ENCODE data around the gene RNF227. TPM values are rescaled to one million over a fixed set of nuclear protein-coding genes. Genes with fewer than 3 reads are reported as not detected.

Gene RNF227
- total RNA-seq, 1 donor from 2014 or later, result 2.8 TPM

- H3K4me3 Mint-ChIP-seq, result no peak overlapping the region
- CTCF ChIA-PET, result no interaction called here
- H3K27ac Mint-ChIP-seq, result no peak overlapping the region
- H3K27me3 Mint-ChIP-seq, result no peaks in the 10 kb centered on the region
- H3K36me3 Mint-ChIP-seq (ENCODE audit: low read depth), result peaks cover 78% of the 10 kb centered on the region
- no peak for TF ChIP-seq CTCF (IDR thresholded peaks at IDR 0.05)
- ATAC-seq (ENCODE audit: low read depth) (no peak), DNase-seq (no peak)
- no peaks in the 10 kb centered on the region for H3K9me3 Mint-ChIP-seq
- H3K4me1 Mint-ChIP-seq, result peaks cover 4% of the 10 kb centered on the region
- intact Hi-C loops (cut with micrococcal nuclease), result no loop called here
- POLR2A ChIA-PET, result no interaction called here
Measured at GRCh38 chr17:7946441-7946840, 30.4 kb upstream of the RNF227 start.

DNA sequence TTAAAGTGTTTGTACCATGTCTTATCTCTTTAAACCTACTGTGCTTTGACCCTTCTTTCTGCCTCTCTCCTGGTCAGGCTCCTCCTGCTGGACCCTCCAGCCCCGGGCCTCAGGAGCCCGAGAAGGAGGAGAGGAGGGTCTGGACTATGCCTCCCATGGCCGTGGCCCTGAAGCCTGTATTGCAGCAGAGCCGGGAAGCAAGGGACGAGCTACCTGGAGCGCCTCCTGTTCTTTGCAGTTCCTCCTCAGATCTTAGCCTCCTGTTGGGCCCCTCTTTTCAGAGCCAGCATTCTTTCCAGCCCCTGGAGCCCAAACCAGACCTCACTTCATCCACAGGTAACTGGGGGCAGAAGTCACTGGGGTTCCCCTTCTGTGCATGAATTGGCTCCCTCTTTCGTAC is 29.6 kb upstream of the RNF227 start:
- CTCF ChIA-PET, result interaction anchor here (1.2 kb wide), 1 partner anchor 111 kb away, joined by 3 read pairs; no protein-coding TSS in a partner anchor
- peaks cover 84% of the 10 kb centered on the region for H3K36me3 Mint-ChIP-seq (ENCODE audit: low read depth)
- no peak for TF ChIP-seq CTCF (IDR thresholded peaks at IDR 0.05)

DNA sequence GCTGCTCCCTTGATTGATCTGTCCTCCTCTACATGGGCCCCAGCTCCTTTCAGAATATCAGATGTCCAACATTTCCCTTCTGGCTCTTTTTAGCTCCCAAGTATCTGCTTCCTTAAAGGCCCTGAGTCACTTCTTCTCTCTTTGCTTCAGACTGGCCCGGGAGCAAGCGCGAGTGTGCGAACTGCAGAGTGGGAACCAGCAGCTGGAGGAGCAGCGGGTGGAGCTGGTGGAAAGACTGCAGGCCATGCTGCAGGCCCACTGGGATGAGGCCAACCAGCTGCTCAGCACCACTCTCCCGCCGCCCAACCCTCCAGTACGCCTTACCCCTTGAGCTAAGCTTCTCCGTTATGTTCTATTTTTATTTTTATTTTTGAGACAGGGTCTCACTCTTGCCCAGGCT is 28.2 kb upstream of the RNF227 start:
- intact Hi-C loops (cut with micrococcal nuclease), result no loop called here
- Mint-ChIP-seq H3K4me3 (no peak overlapping the region), H3K36me3 (ENCODE audit: low read depth) (peaks cover 85% of the 10 kb centered on the region), H3K4me1 (no peaks in the 10 kb centered on the region), H3K27me3 (no peaks in the 10 kb centered on the region), H3K9me3 (no peaks in the 10 kb centered on the region), H3K27ac (no peak overlapping the region)
- DNase-seq, result no peak
- no peak for ATAC-seq (ENCODE audit: low read depth)
- ChIA-PET CTCF (interaction anchor here (1.1 to 1.3 kb wide), 4 partner anchors 12 to 113 kb away, joined by 3 to 6 read pairs (median 4); no protein-coding TSS in a partner anchor), POLR2A (interaction anchor here (1.4 kb wide), 1 partner anchor 11 kb away, joined by 4 read pairs; no protein-coding TSS in a partner anchor)
- no peak for TF ChIP-seq CTCF (IDR thresholded peaks at IDR 0.05)

More for the DNA sequence above, 29.6 kb upstream of the RNF227 start:
- H3K4me1 Mint-ChIP-seq, result no peaks in the 10 kb centered on the region
- H3K4me3 Mint-ChIP-seq, result no peak overlapping the region
- intact Hi-C loops (cut with micrococcal nuclease), result no loop called here
- DNase-seq, result no peak
- H3K27me3 Mint-ChIP-seq, result no peaks in the 10 kb centered on the region
- no peak overlapping the region for H3K27ac Mint-ChIP-seq
- POLR2A ChIA-PET, result no interaction called here
- H3K9me3 Mint-ChIP-seq, result no peaks in the 10 kb centered on the region
- no peak for ATAC-seq (ENCODE audit: low read depth)

DNA sequence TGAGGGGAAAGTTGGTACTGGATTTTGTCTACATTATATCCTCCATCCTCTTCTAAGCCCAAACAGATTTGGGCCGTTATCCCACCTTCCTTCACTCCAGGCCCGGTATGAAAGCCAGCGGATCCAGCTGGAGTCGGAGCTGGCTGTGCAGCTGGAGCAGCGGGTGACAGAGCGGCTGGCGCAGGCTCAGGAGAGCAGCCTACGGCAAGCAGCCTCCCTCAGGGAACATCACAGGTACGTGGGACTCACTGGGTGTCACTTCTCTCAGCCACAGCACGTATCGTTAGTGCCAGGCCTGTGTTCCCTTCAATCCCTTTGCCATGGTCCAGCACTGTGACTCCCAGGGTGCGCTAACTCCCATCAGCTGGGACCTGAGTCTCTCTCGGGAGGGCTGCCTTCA is 27.2 kb upstream of the RNF227 start:
- CTCF ChIA-PET, result interaction anchor here (0.9 kb wide), 1 partner anchor 46 kb away, joined by 3 read pairs; no protein-coding TSS in a partner anchor
- Mint-ChIP-seq H3K4me3 (no peak overlapping the region), H3K4me1 (no peaks in the 10 kb centered on the region), H3K9me3 (no peaks in the 10 kb centered on the region), H3K27me3 (no peaks in the 10 kb centered on the region), H3K27ac (no peak overlapping the region), H3K36me3 (ENCODE audit: low read depth) (peaks cover 78% of the 10 kb centered on the region)
- intact Hi-C loops (cut with micrococcal nuclease), result no loop called here
- POLR2A ChIA-PET, result interaction anchor here (0.7 kb wide), 1 partner anchor 382 kb away, joined by 3 read pairs; no protein-coding TSS in a partner anchor
- ATAC-seq (ENCODE audit: low read depth) (no peak), DNase-seq (no peak)
- no peak for TF ChIP-seq CTCF (IDR thresholded peaks at IDR 0.05)

DNA sequence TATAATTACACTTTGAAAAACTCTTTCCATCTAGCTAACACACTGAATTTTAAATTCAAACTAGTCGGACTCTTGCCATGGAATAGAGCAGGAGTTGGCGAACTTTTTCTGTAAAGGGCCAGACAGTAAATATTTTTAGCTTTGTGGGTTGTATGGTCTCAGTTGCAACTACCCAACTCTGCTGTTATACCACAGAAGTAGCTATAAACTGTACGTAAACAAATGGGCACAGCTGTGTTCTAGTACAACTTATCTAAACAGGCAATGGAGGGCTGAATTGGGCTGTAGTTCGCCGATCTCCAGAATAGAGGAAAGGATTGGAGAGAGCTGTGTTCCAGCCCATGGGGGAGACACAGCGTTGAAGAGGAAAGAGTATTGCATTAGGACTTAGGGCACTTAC is 24.7 kb upstream of the RNF227 start:
- no peak overlapping the region for H3K27ac Mint-ChIP-seq
- DNase-seq (no peak), ATAC-seq (ENCODE audit: low read depth) (no peak)
- ChIA-PET CTCF (interaction anchor here (1.6 to 1.7 kb wide), 2 partner anchors 28 to 49 kb away, joined by 4 read pairs; no protein-coding TSS in a partner anchor), POLR2A (no interaction called here)
- no peaks in the 10 kb centered on the region for H3K9me3 Mint-ChIP-seq
- no peaks in the 10 kb centered on the region for H3K27me3 Mint-ChIP-seq
- intact Hi-C loops (cut with micrococcal nuclease), result no loop called here
- H3K4me1 Mint-ChIP-seq, result no peaks in the 10 kb centered on the region
- TF ChIP-seq CTCF (IDR thresholded peaks at IDR 0.05), result no peak
- H3K36me3 Mint-ChIP-seq (ENCODE audit: low read depth), result peaks cover 76% of the 10 kb centered on the region
- no peak overlapping the region for H3K4me3 Mint-ChIP-seq

Measured in activated B cell treated with CpG ODN at 0.5 μM for 24 hours (primary cell).